IMR-90 (cell line): Measurements from ENCODE around the gene CXXC1. TPM values are rescaled to one million over a fixed set of nuclear protein-coding genes. Genes with fewer than 3 reads are reported as not detected.

Source experiments
- ATAC-seq: fragments of 200-7000 bp; cut with Tn5 transposase; 2 replicates; pipeline ENCODE4 v1.9.1; 2020; ENCODE audit warnings: low read depth, mild to moderate bottlenecking, moderate library complexity
- BruUV-seq: library from RNA; stranded (reverse); fragments of 400-500 nt; replicated peaks from 2 replicates; lab custom pipeline; 2021; lab: Mats Ljungman, UMichigan
- CTCF ChIA-PET: fragments of 300-600 bp; formaldehyde crosslinking; extraction: SDS; loops from one replicate; lab custom pipeline; 2021; ENCODE audit warnings: antibody characterized with exemption; lab: Yijun Ruan, JAX
- POLR2A ChIA-PET: fragments of 300-600 bp; sonication (Branson Sonifier 250); formaldehyde crosslinking; loops from one replicate; lab custom pipeline; 2022; ENCODE audit warnings: antibody characterized with exemption; ENCODE audit not compliant: unreplicated experiment; lab: Charles Lee
- DNase-seq: peaks from one replicate; pipeline ENCODE4 v3.0.0; 2013
- H2AFZ ChIP-seq: replicated peaks from 2 replicates; pipeline ENCODE3; 2013; ENCODE audit warnings: low read length, mild to moderate bottlenecking; ENCODE audit not compliant: poor library complexity
- H2AK5ac ChIP-seq: 2 replicates; pipeline ENCODE4 v1.6.1; 2013; ENCODE audit warnings: low read depth, low read length, inconsistent platforms
- H2AK9ac ChIP-seq: replicated peaks from 2 replicates; pipeline ENCODE3; 2013; ENCODE audit warnings: mild to moderate bottlenecking, low read depth, low read length, moderate library complexity; ENCODE audit not compliant: poor library complexity
- H2BK120ac ChIP-seq: 2 replicates; pipeline ENCODE4 v1.6.1; 2013; ENCODE audit warnings: low read depth, low read length, inconsistent platforms
- H2BK15ac ChIP-seq: 3 replicates; pipeline ENCODE4 v1.6.1; 2013; ENCODE audit warnings: low read depth, low read length, inconsistent platforms
- H2BK20ac ChIP-seq: 2 replicates; pipeline ENCODE4 v1.6.1; 2013; ENCODE audit warnings: low read depth, mild to moderate bottlenecking, inconsistent platforms, low read length, moderate library complexity
- H2BK5ac ChIP-seq: 2 replicates; pipeline ENCODE4 v1.6.1; 2013; ENCODE audit warnings: mild to moderate bottlenecking, low read depth, low read length, inconsistent platforms; ENCODE audit not compliant: poor library complexity, severe bottlenecking
- H3K14ac ChIP-seq: replicated peaks from 2 replicates; pipeline ENCODE4 v1.6.1; 2013; ENCODE audit warnings: low read depth, low read length, inconsistent platforms
- H3K18ac ChIP-seq: 2 replicates; pipeline ENCODE4 v1.6.1; 2013; ENCODE audit warnings: low read depth, low read length, control low read depth
- H3K23ac ChIP-seq: 2 replicates; pipeline ENCODE4 v1.6.1; 2013; ENCODE audit warnings: low read depth, low read length, inconsistent platforms
- H3K27ac ChIP-seq: 2 replicates; pipeline ENCODE4 v1.5.1; 2013; ENCODE audit warnings: mild to moderate bottlenecking, control low read depth, low read length; ENCODE audit not compliant: insufficient read depth
- H3K27me3 ChIP-seq: 2 replicates; pipeline ENCODE4 v1.6.1; 2013; ENCODE audit warnings: low read length; ENCODE audit not compliant: control insufficient read depth, insufficient read depth
- H3K36me3 ChIP-seq: 2 replicates; pipeline ENCODE4 v1.6.1; 2013; ENCODE audit warnings: low read length, mixed read lengths; ENCODE audit not compliant: control insufficient read depth, insufficient read depth
- H3K4ac ChIP-seq: 2 replicates; pipeline ENCODE4 v1.6.1; 2013; ENCODE audit warnings: low read depth, low read length, inconsistent platforms
- H3K4me1 ChIP-seq: 2 replicates; pipeline ENCODE4 v1.6.1; 2013; ENCODE audit warnings: low read length, mixed read lengths; ENCODE audit not compliant: control insufficient read depth, insufficient read depth
- H3K4me2 ChIP-seq: 2 replicates; pipeline ENCODE4 v1.6.1; 2013; ENCODE audit warnings: low read depth, mild to moderate bottlenecking, control low read depth, low read length, moderate library complexity
- H3K4me3 ChIP-seq: 2 replicates; pipeline ENCODE4 v1.5.1; 2013; ENCODE audit warnings: low read depth, mild to moderate bottlenecking, control low read depth, low read length, moderate library complexity; ENCODE audit not compliant: insufficient read depth
- H3K56ac ChIP-seq: 2 replicates; pipeline ENCODE4 v1.6.1; 2013; ENCODE audit warnings: low read length, inconsistent platforms; ENCODE audit not compliant: insufficient read depth; ENCODE audit errors: extremely low read depth
- H3K79me1 ChIP-seq, 2 experiments: 2 replicates each; pipeline ENCODE4 v1.6.1; 2013; ENCODE audit warnings: low read length in 2 of 2, inconsistent platforms in 1 of 2, low read depth in 1 of 2
- H3K9ac ChIP-seq: 2 replicates; pipeline ENCODE4 v1.6.1; 2013; ENCODE audit warnings: low read depth, low read length, control low read depth
- H3K9me1 ChIP-seq: 2 replicates; pipeline ENCODE4 v1.6.1; 2013; ENCODE audit warnings: low read length, inconsistent platforms; ENCODE audit not compliant: insufficient read depth
- H3K9me3 ChIP-seq: 2 replicates; pipeline ENCODE4 v1.6.1; 2013; ENCODE audit warnings: low read length; ENCODE audit not compliant: control insufficient read depth, insufficient read depth
- H4K20me1 ChIP-seq: 2 replicates; pipeline ENCODE4 v1.6.1; 2013; ENCODE audit warnings: low read length, inconsistent platforms; ENCODE audit not compliant: insufficient read depth
- H4K5ac ChIP-seq: 2 replicates; pipeline ENCODE4 v1.6.1; 2013; ENCODE audit warnings: mild to moderate bottlenecking, low read depth, low read length, control low read depth
- H4K8ac ChIP-seq, 2 experiments: 2 replicates each; pipeline ENCODE4 v1.6.1; 2013; ENCODE audit warnings: low read depth in 2 of 2, low read length in 2 of 2, control low read depth in 1 of 2, inconsistent platforms in 1 of 2
- H4K91ac ChIP-seq: 2 replicates; pipeline ENCODE4 v1.6.1; 2013; ENCODE audit warnings: low read depth, low read length, inconsistent platforms; ENCODE audit not compliant: insufficient read depth
- CEBPB ChIP-seq: IDR thresholded peaks from 2 replicates; pipeline ENCODE4 v1.6.1; 2012; ENCODE audit warnings: low read depth, low read length, improper control_type of control experiment
- MAFK ChIP-seq: IDR thresholded peaks from 2 replicates; pipeline ENCODE4 v1.6.1; 2012; ENCODE audit warnings: low read depth, low read length, improper control_type of control experiment
- POLR2A ChIP-seq: IDR thresholded peaks from 2 replicates; pipeline ENCODE4 v1.6.1; 2012; ENCODE audit warnings: mild to moderate bottlenecking, low read depth, low read length
- RCOR1 ChIP-seq: IDR thresholded peaks from 2 replicates; pipeline ENCODE4 v1.6.1; 2012; ENCODE audit warnings: mild to moderate bottlenecking, low read length, improper control_type of control experiment; ENCODE audit not compliant: insufficient replicate concordance
- SMC3 ChIP-seq: fragments of 150-350 bp; IDR thresholded peaks from 2 replicates; pipeline ENCODE4 v1.6.1; 2016; ENCODE audit warnings: low read depth, mild to moderate bottlenecking, antibody characterized with exemption, low read length, moderate library complexity
- WGBS, 2 experiments: methylation state at CpG; one replicate each; pipeline versions ENCODE4 v1.1.5 to v1.1.7; 2013; ENCODE audit warnings: missing lambda C conversion rate in 2 of 2; ENCODE audit not compliant: insufficient read length in 1 of 2; ENCODE audit errors: extremely low coverage in 2 of 2; 5-methylcytosine and 5-hydroxymethylcytosine counted together
- dilution Hi-C: fragments of 300-500 bp; cut with HindIII; formaldehyde crosslinking; loops from one replicate; pipeline ENCODE4 v1.14.3; 2018; ENCODE audit warnings: low sequenced_read_pairs; ENCODE audit not compliant: unreplicated experiment
- in situ Hi-C: fragments of 300-500 bp; cut with MboI; formaldehyde crosslinking; loops from 3 replicates; pipeline ENCODE4 v1.14.3; 2019; ENCODE audit warnings: low sequenced_read_pairs, inconsistent platforms, mixed read lengths
- intact Hi-C: fragments of 100-400 bp; cut with micrococcal nuclease; formaldehyde crosslinking; loops from 2 replicates; pipeline ENCODE4 v1.10.0; 2022
- polyA plus RNA-seq, 3 experiments: library from polyadenylated mRNA; depleted of rRNA; stranded (reverse); fragments of >200 nt; gene quantifications; 2 replicates each; pipeline ENCODE4 v1.2.3, GENCODE V29; 2012; ENCODE audit warnings: low replicate concordance in 1 of 3
- total RNA-seq: library from RNA; depleted of rRNA; stranded (reverse); fragments of >200 nt; gene quantifications from 2 replicates; pipeline ENCODE4 v1.2.3, GENCODE V29; 2012

The CXXC1 gene
- total and polyA plus RNA-seq, 2 of the 4 experiments (the other 2 are of a cell fraction) = 24.0 to 66.2 TPM

DNA sequence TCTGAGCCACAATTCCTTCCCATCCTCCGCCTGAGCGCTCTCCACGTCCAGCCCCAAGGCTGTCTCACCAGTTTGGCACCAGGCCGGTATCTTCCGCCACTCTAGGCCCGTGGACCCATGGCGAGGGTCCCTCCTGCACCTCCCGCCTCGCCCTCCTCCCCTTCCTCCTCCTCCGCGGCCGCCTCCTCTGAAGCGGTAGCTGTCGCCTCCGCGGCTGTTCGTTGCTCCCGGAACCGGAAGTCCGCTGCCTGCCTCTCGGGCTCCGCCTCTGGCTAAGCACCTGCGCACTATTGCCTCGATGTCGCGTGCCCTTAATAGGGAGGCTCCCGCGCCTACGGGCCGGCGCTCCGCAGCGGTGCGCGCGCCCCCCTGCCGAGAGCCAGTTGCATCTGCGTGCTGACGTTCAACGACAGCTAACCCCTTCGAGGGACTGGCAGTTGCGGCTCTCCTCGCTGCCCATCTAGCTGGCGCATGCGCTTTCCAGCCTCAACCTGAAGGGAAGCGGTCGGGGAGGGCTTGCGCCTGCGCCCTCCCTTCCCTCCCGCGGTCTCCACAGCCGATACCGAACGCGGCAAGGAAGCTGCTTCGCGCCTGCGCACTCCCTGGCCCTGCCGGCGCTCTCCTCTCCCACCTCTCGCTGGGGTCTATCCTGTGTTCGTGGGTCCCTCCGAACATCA lies 6.1 kb downstream of the CXXC1 start, which contains the start of gene MBD1 (continued):
- TF ChIP-seq CEBPB (peak; percentile 53), RCOR1 (peak; percentile 86)

DNA sequence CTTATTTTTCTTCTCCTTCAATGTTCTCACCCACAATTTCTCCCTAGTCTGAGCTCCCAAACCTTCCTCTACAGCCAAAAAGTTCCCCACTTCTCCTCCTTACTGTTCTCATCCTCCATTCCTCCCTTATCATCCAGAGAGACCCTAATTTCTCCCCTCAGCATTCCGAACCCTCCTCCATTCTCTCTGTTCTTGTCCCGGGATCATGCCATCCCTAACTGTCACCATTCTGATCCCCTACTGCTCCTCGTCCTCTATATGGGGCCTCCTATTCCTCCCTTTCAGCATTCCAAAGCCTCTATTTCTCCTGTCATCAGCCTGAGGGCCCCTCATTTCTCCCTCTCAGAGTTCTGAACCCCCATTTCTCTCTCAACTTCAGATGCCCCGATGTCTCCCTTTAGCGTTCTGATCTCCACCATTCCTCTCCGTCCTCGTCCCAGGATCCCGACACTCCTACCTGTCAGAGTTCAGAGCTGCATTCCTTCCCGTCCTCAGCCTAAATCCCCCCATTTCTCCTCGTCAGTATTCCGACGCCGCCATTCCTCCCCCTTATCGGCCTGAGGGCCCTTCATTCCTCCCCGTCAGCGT lies 6.7 kb downstream of the CXXC1 start:
- H2AK5ac ChIP-seq = peak overlapping the region; percentile 84
- peak overlapping the region; percentile 80 for H3K4me3 ChIP-seq
- peak overlapping the region; percentile 90 for H2BK5ac ChIP-seq
- TF ChIP-seq MAFK (peak; percentile 32; the same call in 1 of the 2 replicates), POLR2A (no peak), SMC3 (no peak)
- peak overlapping the region; percentile 95 for H3K23ac ChIP-seq
- H3K56ac ChIP-seq = peak overlapping the region; percentile 74
- peak overlapping the region; percentile 99 for H2AFZ ChIP-seq
- H2BK120ac ChIP-seq = no peak overlapping the region
- H3K9me3 ChIP-seq = no peaks in the 10 kb centered on the region
- peak overlapping the region; percentile 94 for H3K27ac ChIP-seq
- ATAC-seq (no peak), DNase-seq (no peak)
- peaks cover 6% of the 10 kb centered on the region for H3K4me1 ChIP-seq
- CTCF ChIA-PET = no interaction called here
- WGBS, 2 experiments = 0% methylated on average over 9 of the region's 16 CpGs; no CpG with 5 or more reads in 1 of the 2 experiments
- H3K4me2 ChIP-seq = peak overlapping the region; percentile 93
- POLR2A ChIA-PET = no interaction called here
- H3K9ac ChIP-seq = peak overlapping the region; percentile 98
- intact Hi-C loops = loop anchor here (1.0 to 10.0 kb wide), 2 partner anchors 14 to 786 kb away; partner anchors contain the start of genes CFAP53 and RPL17
- no peak overlapping the region for H2BK20ac ChIP-seq
- in situ Hi-C loops = loop anchor here (25.0 kb wide), 2 partner anchors 756 to 1644 kb away; partner anchors contain the start of gene SMAD4
- H3K18ac ChIP-seq = peak overlapping the region; percentile 83
- H4K8ac ChIP-seq = peak overlapping the region; percentile 85 to 97
- H4K5ac ChIP-seq = peak overlapping the region; percentile 88
- H3K27me3 ChIP-seq = no peaks in the 10 kb centered on the region
- H3K79me1 ChIP-seq = peaks cover 16 to 48% of the 10 kb centered on the region in 2 experiments
- BruUV-seq = no TSS peak
- H3K36me3 ChIP-seq = peaks cover 51% of the 10 kb centered on the region
- peak overlapping the region; percentile 97 for H3K14ac ChIP-seq
- dilution Hi-C loops = no loop called here
- peak overlapping the region; percentile 97 for H2AK9ac ChIP-seq
- H3K4ac ChIP-seq = peak overlapping the region; percentile 96
- H3K9me1 ChIP-seq = peaks cover 12% of the 10 kb centered on the region; the same call in 1 of the 2 replicates
- peak overlapping the region; percentile 91 for H4K91ac ChIP-seq
- H4K20me1 ChIP-seq = peaks cover 6% of the 10 kb centered on the region; the same call in 1 of the 2 replicates
- H2BK15ac ChIP-seq = no peak overlapping the region
